H9 (cell line): ENCODE data around the gene PLCD3. TPM values are rescaled to one million over a fixed set of nuclear protein-coding genes. Genes with fewer than 3 reads are reported as not detected.

Experiments used
- DNase-seq: peaks from one replicate; pipeline ENCODE4 v3.0.0-alpha.2; 2017
- H2AFZ ChIP-seq: one replicate; pipeline ENCODE4 v1.6.1; 2013; ENCODE audit warnings: mild to moderate bottlenecking, low read length, control low read depth, moderate library complexity
- H2AK5ac ChIP-seq: 2 replicates; pipeline ENCODE4 v1.6.1; 2013; ENCODE audit warnings: low read length, control low read depth, mixed read lengths; ENCODE audit not compliant: insufficient read length
- H2BK120ac ChIP-seq: one replicate; pipeline ENCODE4 v1.6.1; 2013; ENCODE audit warnings: low read depth, mild to moderate bottlenecking, low read length, control low read depth, inconsistent platforms; ENCODE audit not compliant: poor library complexity, severe bottlenecking
- H2BK12ac ChIP-seq: 2 replicates; pipeline ENCODE4 v1.6.1; 2013; ENCODE audit warnings: low read length, control low read depth, mixed read lengths, low read depth; ENCODE audit not compliant: insufficient read length
- H2BK15ac ChIP-seq: 2 replicates; pipeline ENCODE4 v1.6.1; 2013; ENCODE audit warnings: low read depth, low read length, control low read depth
- H2BK20ac ChIP-seq: one replicate; pipeline ENCODE4 v1.6.1; 2013; ENCODE audit warnings: low read depth, mild to moderate bottlenecking, low read length, control low read depth, inconsistent platforms; ENCODE audit not compliant: poor library complexity, severe bottlenecking
- H2BK5ac ChIP-seq: 2 replicates; pipeline ENCODE4 v1.6.1; 2013; ENCODE audit warnings: low read length, control low read depth, mixed read lengths; ENCODE audit not compliant: insufficient read length
- H3K14ac ChIP-seq: 2 replicates; pipeline ENCODE4 v1.6.1; 2013; ENCODE audit warnings: low read length, control low read depth; ENCODE audit not compliant: insufficient read depth
- H3K18ac ChIP-seq: 2 replicates; pipeline ENCODE4 v1.6.1; 2013; ENCODE audit warnings: low read depth, mild to moderate bottlenecking, mixed read lengths, low read length, control low read depth; ENCODE audit not compliant: insufficient read length
- H3K23ac ChIP-seq: 2 replicates; pipeline ENCODE4 v1.6.1; 2013; ENCODE audit warnings: low read length, control low read depth, mixed read lengths, low read depth; ENCODE audit not compliant: insufficient read length
- H3K23me2 ChIP-seq: 2 replicates; pipeline ENCODE4 v1.6.1; 2013; ENCODE audit warnings: low read depth, mild to moderate bottlenecking, mixed read lengths, low read length, control low read depth; ENCODE audit not compliant: insufficient read length, poor library complexity, severe bottlenecking
- H3K27ac ChIP-seq: 2 replicates; pipeline ENCODE4 v1.5.1; 2013; ENCODE audit warnings: low read length, control low read depth, mixed read lengths, low read depth; ENCODE audit not compliant: insufficient read length
- H3K27me3 ChIP-seq: 2 replicates; pipeline ENCODE4 v1.6.1; 2013; ENCODE audit warnings: low read length, control low read depth, inconsistent platforms; ENCODE audit not compliant: insufficient read depth
- H3K4ac ChIP-seq: 2 replicates; pipeline ENCODE4 v1.6.1; 2013; ENCODE audit warnings: low read depth, mild to moderate bottlenecking, control low read depth, inconsistent platforms, low read length, moderate library complexity
- H3K4me1 ChIP-seq: 2 replicates; pipeline ENCODE4 v1.6.1; 2013; ENCODE audit warnings: low read length, control low read depth, inconsistent platforms; ENCODE audit not compliant: insufficient read depth
- H3K4me2 ChIP-seq: 2 replicates; pipeline ENCODE4 v1.6.1; 2013; ENCODE audit warnings: low read length, control low read depth, mixed read lengths; ENCODE audit not compliant: insufficient read length, insufficient read depth
- H3K56ac ChIP-seq: 2 replicates; pipeline ENCODE4 v1.6.1; 2013; ENCODE audit warnings: low read depth, mild to moderate bottlenecking, mixed read lengths, low read length, control low read depth; ENCODE audit not compliant: insufficient read length
- H3K79me1 ChIP-seq: 2 replicates; pipeline ENCODE4 v1.6.1; 2013; ENCODE audit warnings: low read depth, mild to moderate bottlenecking, moderate library complexity, low read length, control low read depth, inconsistent platforms; ENCODE audit not compliant: insufficient read depth, poor library complexity, severe bottlenecking
- H3K79me2 ChIP-seq: 2 replicates; pipeline ENCODE4 v1.6.1; 2013; ENCODE audit warnings: low read length, control low read depth, inconsistent platforms; ENCODE audit not compliant: insufficient read depth
- H3K9ac ChIP-seq: 2 replicates; pipeline ENCODE4 v1.6.1; 2013; ENCODE audit warnings: low read length, control low read depth, mixed read lengths; ENCODE audit not compliant: insufficient read length; ENCODE audit errors: extremely low read depth
- H3K9me3 ChIP-seq: one replicate; pipeline ENCODE4 v1.6.1; 2013; ENCODE audit warnings: low read depth, low read length, inconsistent platforms; ENCODE audit not compliant: control insufficient read depth
- H3T11ph ChIP-seq: one replicate; pipeline ENCODE4 v1.6.1; 2013; ENCODE audit warnings: mild to moderate bottlenecking, low read length, control low read depth, inconsistent platforms
- H4K20me1 ChIP-seq: one replicate; pipeline ENCODE4 v1.6.1; 2013; ENCODE audit not compliant: control insufficient read depth, insufficient read length, insufficient read depth
- H4K5ac ChIP-seq: 2 replicates; pipeline ENCODE4 v1.6.1; 2013; ENCODE audit warnings: low read depth, mild to moderate bottlenecking, mixed read lengths, low read length, control low read depth; ENCODE audit not compliant: insufficient read length
- H4K8ac ChIP-seq: replicated peaks from 2 replicates; pipeline ENCODE4 v1.6.1; 2013; ENCODE audit warnings: low read length, control low read depth, mixed read lengths, low read depth; ENCODE audit not compliant: insufficient read length
- H4K91ac ChIP-seq: 2 replicates; pipeline ENCODE4 v1.6.1; 2013; ENCODE audit warnings: low read depth, mild to moderate bottlenecking, moderate library complexity, mixed read lengths, low read length, control low read depth; ENCODE audit not compliant: insufficient read length
- H3K27ac Mint-ChIP-seq, 3 experiments: 2 replicates in 2 of 3; 3 replicates in 1 of 3; pipeline ENCODE4 v1.8.0; 2020 to 2021; ENCODE audit warnings: mixed read lengths in 3 of 3, mild to moderate bottlenecking in 1 of 3, moderate library complexity in 1 of 3
- H3K27me3 Mint-ChIP-seq: 2 replicates; pipeline ENCODE4 v1.8.0; 2021; ENCODE audit warnings: low read depth, mild to moderate bottlenecking, moderate library complexity, mixed read lengths
- H3K36me3 Mint-ChIP-seq, 3 experiments: 2 replicates in 2 of 3; 3 replicates in 1 of 3; pipeline ENCODE4 v1.8.0; 2020 to 2021; ENCODE audit warnings: low read depth in 3 of 3, mixed read lengths in 3 of 3; ENCODE audit not compliant: insufficient read depth in 1 of 3
- H3K4me1 Mint-ChIP-seq, 2 experiments: 2 replicates each; pipeline ENCODE4 v1.8.0; 2020; ENCODE audit warnings: mixed read lengths in 2 of 2
- H3K4me3 Mint-ChIP-seq, 2 experiments: 2 replicates in 1 of 2; 3 replicates in 1 of 2; pipeline ENCODE4 v1.8.0; 2020 to 2021; ENCODE audit warnings: mild to moderate bottlenecking in 2 of 2, mixed read lengths in 2 of 2, moderate library complexity in 1 of 2
- H3K9me3 Mint-ChIP-seq, 2 experiments: 2 replicates in 1 of 2; 3 replicates in 1 of 2; pipeline ENCODE4 v1.8.0; 2020; ENCODE audit warnings: mild to moderate bottlenecking in 2 of 2, mixed read lengths in 2 of 2, moderate library complexity in 1 of 2
- WGBS: extraction: QIAGEN DNeasy Blood & Tissue Kit; methylation state at CpG from one replicate; pipeline ENCODE4 v1.1.7; 2013; ENCODE audit warnings: missing lambda C conversion rate, low lambda C conversion rate, mixed read lengths; ENCODE audit not compliant: insufficient read length; ENCODE audit errors: extremely low coverage; 5-methylcytosine and 5-hydroxymethylcytosine counted together
- total RNA-seq: library from RNA; stranded (reverse); gene quantifications from 2 replicates; pipeline ENCODE4 v1.2.1, GENCODE V29; 2021
- TF ChIP-seq, protein P1 (sequence below): fragments of 200-600 bp; sonication (generic); conservative IDR thresholded peaks from 3 replicates; pipeline ENCODE4 v1.8.0; 2021; ENCODE audit warnings: antibody characterized with exemption, mild to moderate bottlenecking

The PLCD3 gene
- total RNA-seq, 1 experiment from 2014 or later, result 41.6 TPM

DNA sequence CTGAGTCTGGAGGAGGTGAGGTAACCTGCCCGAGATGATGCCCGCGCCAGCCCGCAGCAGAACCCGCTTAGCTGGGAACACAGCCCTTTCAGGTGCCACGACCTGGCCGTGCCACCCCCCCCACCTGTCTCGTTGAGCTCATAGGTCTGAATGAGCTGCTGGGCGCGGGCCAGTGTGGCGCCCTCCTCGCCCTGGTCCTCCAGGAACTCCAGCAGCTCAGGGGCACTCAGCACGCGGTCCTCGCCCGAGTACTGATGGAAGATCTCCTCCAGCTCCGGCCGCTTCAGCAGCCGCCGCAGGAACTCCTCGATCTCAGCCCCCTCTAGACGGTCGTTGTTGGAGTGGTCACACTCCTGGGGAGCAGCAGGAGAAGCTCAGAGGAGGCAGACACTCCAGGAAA lies 13.6 kb downstream of the PLCD3 start:
- H4K8ac ChIP-seq, result no peak overlapping the region

More for the DNA sequence above, 13.6 kb downstream of the PLCD3 start:
- Histone ChIP-seq H3K23ac (no peak overlapping the region), H3K79me2 (no peaks in the 10 kb centered on the region), H4K91ac (no peak overlapping the region), H3K4me2 (no peak overlapping the region), H3K9ac (no peak overlapping the region), H3K27ac (no peak overlapping the region), H3K79me1 (no peaks in the 10 kb centered on the region), H4K5ac (no peak overlapping the region), H3K56ac (no peak overlapping the region), H2BK5ac (no peak overlapping the region), H4K20me1 (no peaks in the 10 kb centered on the region), H2BK120ac (no peak overlapping the region), H3K14ac (no peak overlapping the region), H2BK15ac (no peak overlapping the region), H3K9me3 (no peaks in the 10 kb centered on the region), H3K23me2 (no peaks in the 10 kb centered on the region), H3K27me3 (no peaks in the 10 kb centered on the region), H2BK12ac (no peak overlapping the region), H2AFZ (no peak overlapping the region), H3K4ac (no peak overlapping the region), H3K18ac (no peak overlapping the region), H3T11ph (no peak overlapping the region), H3K4me1 (no peaks in the 10 kb centered on the region), H2AK5ac (no peak overlapping the region), H2BK20ac (no peak overlapping the region)
- Mint-ChIP-seq H3K4me3 (no peak overlapping the region), H3K9me3 (no peaks in the 10 kb centered on the region), H3K4me1 (peaks cover 8 to 31% of the 10 kb centered on the region in 2 experiments), H3K27me3 (no peaks in the 10 kb centered on the region), H3K27ac (no peak overlapping the region), H3K36me3 (peaks cover 0 to 4% (median 0%) of the 10 kb centered on the region in 3 experiments; a peak in 4 of 7 replicates)
- no CpG with 5 or more reads among the region's 23 CpGs for WGBS
- TF ChIP-seq, protein P1, sequence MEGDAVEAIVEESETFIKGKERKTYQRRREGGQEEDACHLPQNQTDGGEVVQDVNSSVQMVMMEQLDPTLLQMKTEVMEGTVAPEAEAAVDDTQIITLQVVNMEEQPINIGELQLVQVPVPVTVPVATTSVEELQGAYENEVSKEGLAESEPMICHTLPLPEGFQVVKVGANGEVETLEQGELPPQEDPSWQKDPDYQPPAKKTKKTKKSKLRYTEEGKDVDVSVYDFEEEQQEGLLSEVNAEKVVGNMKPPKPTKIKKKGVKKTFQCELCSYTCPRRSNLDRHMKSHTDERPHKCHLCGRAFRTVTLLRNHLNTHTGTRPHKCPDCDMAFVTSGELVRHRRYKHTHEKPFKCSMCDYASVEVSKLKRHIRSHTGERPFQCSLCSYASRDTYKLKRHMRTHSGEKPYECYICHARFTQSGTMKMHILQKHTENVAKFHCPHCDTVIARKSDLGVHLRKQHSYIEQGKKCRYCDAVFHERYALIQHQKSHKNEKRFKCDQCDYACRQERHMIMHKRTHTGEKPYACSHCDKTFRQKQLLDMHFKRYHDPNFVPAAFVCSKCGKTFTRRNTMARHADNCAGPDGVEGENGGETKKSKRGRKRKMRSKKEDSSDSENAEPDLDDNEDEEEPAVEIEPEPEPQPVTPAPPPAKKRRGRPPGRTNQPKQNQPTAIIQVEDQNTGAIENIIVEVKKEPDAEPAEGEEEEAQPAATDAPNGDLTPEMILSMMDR, result no peak
- no peak for DNase-seq
